HEK293 (cell line): Measurements from ENCODE around the gene PDF.

Experiments used
- CTCF ChIA-PET: fragments of 350-600 bp; formaldehyde crosslinking; extraction: SDS; loops from one replicate; lab custom pipeline; 2021; ENCODE audit warnings: antibody characterized with exemption; lab: Yijun Ruan, JAX
- POLR2A ChIA-PET: fragments of 300-600 bp; formaldehyde crosslinking; extraction: SDS; loops from one replicate; lab custom pipeline; 2020; ENCODE audit warnings: antibody characterized with exemption, inconsistent platforms; lab: Yijun Ruan, JAX
- H3K27ac ChIP-seq: fragments of 200-500 bp; sonication (Bioruptor generic); 2 replicates; pipeline ENCODE4 v1.5.1; 2014; ENCODE audit warnings: low read depth, low read length, control low read depth, inconsistent platforms; ENCODE audit errors: extremely low read depth
- H3K36me3 ChIP-seq, 2 experiments: fragments of 200-500 bp in 1 of 2; sonication (Bioruptor generic) in 1 of 2; 1 replicate in 1 of 2; 2 replicates in 1 of 2; pipeline ENCODE4 v1.5.1; 2014 to 2017; ENCODE audit warnings: inconsistent platforms in 2 of 2, low read length in 2 of 2; ENCODE audit not compliant: control insufficient read depth in 2 of 2, insufficient read depth in 1 of 2
- H3K4me1 ChIP-seq: fragments of 200-500 bp; sonication (Bioruptor generic); 2 replicates; pipeline ENCODE4 v1.5.1; 2014; ENCODE audit warnings: mild to moderate bottlenecking, low read length, inconsistent platforms; ENCODE audit not compliant: control insufficient read depth, insufficient read depth
- H3K4me3 ChIP-seq: 2 replicates; pipeline ENCODE4 v1.5.1; 2011; ENCODE audit warnings: low read depth, mild to moderate bottlenecking, control low read depth, low read length, moderate library complexity
- H3K9me3 ChIP-seq: fragments of 200-500 bp; sonication (Bioruptor generic); 2 replicates; pipeline ENCODE4 v1.5.1; 2014; ENCODE audit warnings: low read depth, low read length, inconsistent platforms; ENCODE audit not compliant: control insufficient read depth, insufficient read depth
- KLF8 ChIP-seq: fragments of 450-650 bp; formaldehyde crosslinking; IDR thresholded peaks from 2 replicates; pipeline ENCODE4 v1.5.1; 2016; ENCODE audit warnings: missing biosample characterization, missing genetic modification characterization
- PRDM1 ChIP-seq: fragments of 450-650 bp; formaldehyde crosslinking; IDR thresholded peaks from 2 replicates; pipeline ENCODE4; 2016; ENCODE audit warnings: missing biosample characterization, missing genetic modification characterization
- ZBTB49 ChIP-seq: fragments of 450-650 bp; formaldehyde crosslinking; IDR thresholded peaks from 2 replicates; pipeline ENCODE4 v1.5.1; 2016; ENCODE audit warnings: missing biosample characterization, missing genetic modification characterization, low read depth
- ZIC2 ChIP-seq: fragments of 450-650 bp; formaldehyde crosslinking; IDR thresholded peaks from 2 replicates; pipeline ENCODE4 v1.5.1; 2016; ENCODE audit warnings: missing biosample characterization, missing genetic modification characterization
- ZNF513 ChIP-seq: fragments of 450-650 bp; IDR thresholded peaks from 2 replicates; pipeline ENCODE4 v1.5.1; 2018; ENCODE audit warnings: missing biosample characterization, missing genetic modification characterization
- ZNF518A ChIP-seq: fragments of 450-650 bp; formaldehyde crosslinking; conservative IDR thresholded peaks from 2 replicates; pipeline ENCODE4 v1.5.1; 2016; ENCODE audit warnings: low read depth, missing biosample characterization, missing genetic modification characterization
- ZNF623 ChIP-seq: fragments of 450-650 bp; formaldehyde crosslinking; IDR thresholded peaks from 2 replicates; pipeline ENCODE4 v1.5.1; 2016; ENCODE audit warnings: missing biosample characterization, missing genetic modification characterization
- ZNF639 ChIP-seq: fragments of 450-650 bp; formaldehyde crosslinking; IDR thresholded peaks from 2 replicates; pipeline ENCODE4 v1.5.1; 2016; ENCODE audit warnings: missing biosample characterization, missing genetic modification characterization

PDF gene

GRCh38 chr16:69319826-69320739, 10.3 kb downstream of the PDF start:
- Histone ChIP-seq H3K27ac (no peak overlapping the region), H3K4me3 (no peak overlapping the region), H3K9me3 (no peaks in the 10 kb centered on the region), H3K36me3 (peaks cover 14 to 95% of the 10 kb centered on the region in 2 experiments; a peak in 2 of 3 replicates), H3K4me1 (peaks cover 4% of the 10 kb centered on the region; the same call in 1 of the 2 replicates)
- 0 out of 2 replicates have a peak, but pooled peaks have one; percentile 10 for TF ChIP-seq ZNF513 (tag by site-specific recombination)
- TF ChIP-seq KLF8 (tag by site-specific recombination), result no peak
- TF ChIP-seq ZBTB49, result no peak
- TF ChIP-seq ZNF639 (tag by site-specific recombination), result no peak
- TF ChIP-seq ZNF518A (tag by site-specific recombination), result no peak
- TF ChIP-seq ZIC2 (tag by site-specific recombination), result no peak
- ChIA-PET CTCF (no interaction called here), POLR2A (interaction anchor here (0.5 kb wide), 1 partner anchor 38 kb away, joined by 4 read pairs; no protein-coding TSS in a partner anchor)

GRCh38 chr16:69319381-69319780, 11.0 kb downstream of the PDF start:
- ChIA-PET CTCF (interaction anchor here (0.6 kb wide), 1 partner anchor 64 kb away, joined by 3 read pairs; no protein-coding TSS in a partner anchor), POLR2A (no interaction called here)
- Histone ChIP-seq H3K9me3 (no peaks in the 10 kb centered on the region), H3K27ac (no peak overlapping the region), H3K36me3 (peaks cover 17 to 94% of the 10 kb centered on the region in 2 experiments; a peak in 2 of 3 replicates), H3K4me3 (no peak overlapping the region)
- peak; percentile 9; the same call in 1 of the 2 replicates for TF ChIP-seq PRDM1 (tag by site-specific recombination)
- TF ChIP-seq ZNF623 (tag by site-specific recombination), result no peak
- TF ChIP-seq, all 188 proteins: peak for 1
- H3K4me1 ChIP-seq, result peaks cover 2% of the 10 kb centered on the region; the same call in 1 of the 2 replicates
